Measurements from ENCODE around the gene ALK.

DNA sequence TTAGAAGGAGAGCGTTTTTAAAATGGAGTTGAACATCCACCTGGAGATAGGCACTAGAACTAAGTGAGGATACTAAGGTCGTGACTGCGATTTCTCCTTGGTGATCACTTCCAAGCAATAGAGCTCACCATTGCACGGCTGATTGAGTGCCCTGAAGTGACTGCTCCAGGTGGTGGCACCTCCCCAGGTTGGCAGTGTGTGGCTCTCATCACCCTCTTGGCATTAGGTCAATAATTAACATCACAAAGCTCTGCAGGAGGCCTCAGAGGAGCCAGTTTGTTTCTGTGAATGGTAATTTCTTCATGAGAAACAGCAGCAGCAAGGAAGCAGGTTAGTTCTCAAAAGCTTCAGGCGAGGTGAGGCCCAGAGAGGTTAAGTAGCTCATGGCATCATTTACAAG lies 546.6 kb downstream of the ALK start:
- TF ChIP-seq BHLHE40 (IDR thresholded peaks at IDR 0.05; ENCODE audit: borderline replicate concordance in 1 of 2, low read depth in 2 of 2, low read length in 1 of 2) (no peak), ZBTB33 (IDR thresholded peaks at IDR 0.05) (no peak), GABPA (IDR thresholded peaks at IDR 0.05; ENCODE audit: low read depth) (no peak), POLR2AphosphoS5 (IDR thresholded peaks at IDR 0.05; ENCODE audit: low read length) (no peak), JUND (IDR thresholded peaks at IDR 0.05; ENCODE audit: low read depth, low read length) (no peak), SIN3A (IDR thresholded peaks at IDR 0.05; ENCODE audit: low read depth, low read length) (no peak), REST (IDR thresholded peaks at IDR 0.05; ENCODE audit: low read depth, low read length) (no peak), HDAC2 (IDR thresholded peaks at IDR 0.05) (no peak)
- TF ChIP-seq, protein P1, sequence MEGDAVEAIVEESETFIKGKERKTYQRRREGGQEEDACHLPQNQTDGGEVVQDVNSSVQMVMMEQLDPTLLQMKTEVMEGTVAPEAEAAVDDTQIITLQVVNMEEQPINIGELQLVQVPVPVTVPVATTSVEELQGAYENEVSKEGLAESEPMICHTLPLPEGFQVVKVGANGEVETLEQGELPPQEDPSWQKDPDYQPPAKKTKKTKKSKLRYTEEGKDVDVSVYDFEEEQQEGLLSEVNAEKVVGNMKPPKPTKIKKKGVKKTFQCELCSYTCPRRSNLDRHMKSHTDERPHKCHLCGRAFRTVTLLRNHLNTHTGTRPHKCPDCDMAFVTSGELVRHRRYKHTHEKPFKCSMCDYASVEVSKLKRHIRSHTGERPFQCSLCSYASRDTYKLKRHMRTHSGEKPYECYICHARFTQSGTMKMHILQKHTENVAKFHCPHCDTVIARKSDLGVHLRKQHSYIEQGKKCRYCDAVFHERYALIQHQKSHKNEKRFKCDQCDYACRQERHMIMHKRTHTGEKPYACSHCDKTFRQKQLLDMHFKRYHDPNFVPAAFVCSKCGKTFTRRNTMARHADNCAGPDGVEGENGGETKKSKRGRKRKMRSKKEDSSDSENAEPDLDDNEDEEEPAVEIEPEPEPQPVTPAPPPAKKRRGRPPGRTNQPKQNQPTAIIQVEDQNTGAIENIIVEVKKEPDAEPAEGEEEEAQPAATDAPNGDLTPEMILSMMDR (IDR thresholded peaks at IDR 0.05 in 2 of 3, conservative IDR thresholded peaks at IDR 0.05 in 1 of 3; ENCODE audit: control insufficient read depth in 2 of 3, extremely low read depth in 1 of 3, insufficient read depth in 1 of 3, low read depth in 3 of 3, low read length in 3 of 3), result no peak
- TF ChIP-seq, protein P2, sequence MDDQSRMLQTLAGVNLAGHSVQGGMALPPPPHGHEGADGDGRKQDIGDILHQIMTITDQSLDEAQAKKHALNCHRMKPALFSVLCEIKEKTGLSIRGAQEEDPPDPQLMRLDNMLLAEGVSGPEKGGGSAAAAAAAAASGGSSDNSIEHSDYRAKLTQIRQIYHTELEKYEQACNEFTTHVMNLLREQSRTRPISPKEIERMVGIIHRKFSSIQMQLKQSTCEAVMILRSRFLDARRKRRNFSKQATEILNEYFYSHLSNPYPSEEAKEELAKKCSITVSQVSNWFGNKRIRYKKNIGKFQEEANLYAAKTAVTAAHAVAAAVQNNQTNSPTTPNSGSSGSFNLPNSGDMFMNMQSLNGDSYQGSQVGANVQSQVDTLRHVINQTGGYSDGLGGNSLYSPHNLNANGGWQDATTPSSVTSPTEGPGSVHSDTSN (IDR thresholded peaks at IDR 0.05; ENCODE audit: insufficient replicate concordance, low read depth, low read length), result no peak

All from GM12878 (cell line).